Hepatocyte (in vitro differentiated cells): ENCODE data around the gene ACVR2A.

Experiments used
- CTCF ChIP-seq: fragments of 200-600 bp; sonication (generic); IDR thresholded peaks from 2 replicates; pipeline ENCODE4 v1.5.1; 2016; ENCODE audit warnings: antibody characterized with exemption, mild to moderate bottlenecking; ENCODE audit not compliant: poor library complexity
- EZH2 ChIP-seq: fragments of 200-600 bp; sonication (generic); IDR thresholded peaks from 2 replicates; pipeline ENCODE4 v1.6.1; 2016; ENCODE audit warnings: antibody characterized with exemption, mild to moderate bottlenecking, borderline replicate concordance
- EZH2phosphoT487 ChIP-seq: fragments of 200-600 bp; sonication (generic); IDR thresholded peaks from one replicate; pipeline ENCODE4 v1.6.1; 2018; ENCODE audit warnings: antibody characterized with exemption, mild to moderate bottlenecking, low read depth, moderate library complexity; ENCODE audit not compliant: unreplicated experiment, severe bottlenecking

GRCh38 chr2:147855977-147856376 lies 11.1 kb downstream of the ACVR2A start:
- no peak for TF ChIP-seq CTCF
- no peak for TF ChIP-seq EZH2
- no peak for TF ChIP-seq EZH2phosphoT487
